A673 (cell line): ENCODE results near the gene PRPF40B. TPM values are rescaled to one million over a fixed set of nuclear protein-coding genes. Genes with fewer than 3 reads are reported as not detected.

Source experiments
- BruUV-seq: library from RNA; stranded (reverse); fragments of 400-500 nt; replicated peaks from 2 replicates; lab custom pipeline; 2021; lab: Mats Ljungman, UMichigan
- CTCF ChIA-PET: fragments of 300-600 bp; sonication (Branson Sonifier 250); formaldehyde crosslinking; loops from one replicate; lab custom pipeline; 2022; ENCODE audit warnings: antibody characterized with exemption; lab: Charles Lee
- POLR2A ChIA-PET: fragments of 300-600 bp; sonication (Branson Sonifier 250); formaldehyde crosslinking; loops from one replicate; lab custom pipeline; 2022; ENCODE audit warnings: antibody characterized with exemption; ENCODE audit not compliant: low non-redundant PET; lab: Charles Lee
- DNase-seq: peaks from one replicate; pipeline ENCODE4 v3.0.0-alpha.2; 2015; ENCODE audit warnings: low spot score
- H3K27ac ChIP-seq: fragments of 200-600 bp; sonication (generic); 2 replicates; pipeline ENCODE4 v1.5.1; 2016; ENCODE audit warnings: mixed run types, low read depth, mild to moderate bottlenecking, mixed read lengths, antibody characterized with exemption, low read length; ENCODE audit not compliant: poor library complexity, severe bottlenecking
- H3K27me3 ChIP-seq: fragments of 200-600 bp; sonication (generic); replicated peaks from 2 replicates; pipeline ENCODE4 v1.6.1; 2017; ENCODE audit warnings: mixed run types, low read depth, mild to moderate bottlenecking, mixed read lengths, antibody characterized with exemption, low read length; ENCODE audit not compliant: insufficient read depth, poor library complexity
- H3K36me3 ChIP-seq: fragments of 200-600 bp; sonication (generic); 2 replicates; pipeline ENCODE4 v1.6.1; 2016; ENCODE audit warnings: mixed run types, mild to moderate bottlenecking, mixed read lengths, antibody characterized with exemption, low read length; ENCODE audit not compliant: insufficient read depth, poor library complexity, severe bottlenecking
- H3K4me1 ChIP-seq: fragments of 200-600 bp; sonication (generic); 2 replicates; pipeline ENCODE4 v1.6.1; 2017; ENCODE audit warnings: mixed run types, mild to moderate bottlenecking, mixed read lengths, antibody characterized with exemption, low read length; ENCODE audit not compliant: insufficient read depth, poor library complexity, severe bottlenecking
- H3K4me3 ChIP-seq: fragments of 200-600 bp; sonication (generic); 2 replicates; pipeline ENCODE4 v1.5.1; 2016; ENCODE audit warnings: low read depth, mixed run types, mild to moderate bottlenecking, mixed read lengths, low read length; ENCODE audit not compliant: poor library complexity, severe bottlenecking
- H3K9me3 ChIP-seq: fragments of 200-600 bp; sonication (generic); 2 replicates; pipeline ENCODE4 v1.6.1; 2016; ENCODE audit warnings: mixed run types, low read depth, mild to moderate bottlenecking, mixed read lengths, antibody characterized with exemption, low read length; ENCODE audit not compliant: poor library complexity, severe bottlenecking
- CTCF ChIP-seq: fragments of 300-800, 200-600 bp; sonication (generic); conservative IDR thresholded peaks from 2 replicates; pipeline ENCODE4 v1.5.1; 2017; ENCODE audit warnings: low read depth, mild to moderate bottlenecking, antibody characterized with exemption, low read length, moderate library complexity, mixed read lengths
- EZH2 ChIP-seq: fragments of 200-600 bp; sonication (generic); IDR thresholded peaks from 2 replicates; pipeline ENCODE4 v1.6.1; 2017; ENCODE audit warnings: borderline replicate concordance, low read depth, mild to moderate bottlenecking, mixed read lengths, antibody characterized with exemption, low read length; ENCODE audit not compliant: poor library complexity, severe bottlenecking
- intact Hi-C: fragments of 100-400 bp; cut with micrococcal nuclease; formaldehyde crosslinking; loops from one replicate; pipeline ENCODE4 v1.10.0; 2022; ENCODE audit not compliant: unreplicated experiment
- total RNA-seq: library from RNA; stranded (reverse); gene quantifications from 2 replicates; pipeline ENCODE4 v1.2.3, GENCODE V29; 2021

PRPF40B gene
- total RNA-seq, 1 experiment from 2014 or later: 14.0 TPM

GRCh38 chr12:49587174-49587908 lies 36.0 kb upstream of the PRPF40B start:
- CTCF ChIA-PET: no interaction called here
- BruUV-seq: no TSS peak
- H3K4me1 ChIP-seq: peaks cover 4% of the 10 kb centered on the region
- DNase-seq: no peak
- TF ChIP-seq EZH2 (no peak), CTCF (0 out of 2 replicates have a peak, but pooled peaks have one; percentile 13)
- H3K27ac ChIP-seq: no peak overlapping the region
- intact Hi-C loops: no loop called here
- no peak overlapping the region for H3K4me3 ChIP-seq
- H3K27me3 ChIP-seq: no peaks in the 10 kb centered on the region
- no peaks in the 10 kb centered on the region for H3K36me3 ChIP-seq
- no peaks in the 10 kb centered on the region for H3K9me3 ChIP-seq
- POLR2A ChIA-PET: no interaction called here

GRCh38 chr12:49588281-49588680 lies 35.1 kb upstream of the PRPF40B start:
- no peak for DNase-seq

GRCh38 chr12:49588721-49589516 lies 34.4 kb upstream of the PRPF40B start:
- no peaks in the 10 kb centered on the region for H3K36me3 ChIP-seq
- DNase-seq: peak; percentile 14
- TF ChIP-seq EZH2 (no peak), CTCF (no peak)
- ChIA-PET POLR2A (no interaction called here), CTCF (no interaction called here)
- H3K4me3 ChIP-seq: no peak overlapping the region
- H3K27me3 ChIP-seq: no peaks in the 10 kb centered on the region
- no peak overlapping the region for H3K27ac ChIP-seq
- peaks cover 4% of the 10 kb centered on the region for H3K4me1 ChIP-seq
- intact Hi-C loops: no loop called here
- no TSS peak for BruUV-seq
- H3K9me3 ChIP-seq: no peaks in the 10 kb centered on the region

More at GRCh38 chr12:49588281-49588680, 35.1 kb upstream of the PRPF40B start:
- H3K27ac ChIP-seq: no peak overlapping the region
- ChIA-PET CTCF (no interaction called here), POLR2A (no interaction called here)
- BruUV-seq: no TSS peak
- no peaks in the 10 kb centered on the region for H3K9me3 ChIP-seq
- H3K27me3 ChIP-seq: no peaks in the 10 kb centered on the region
- H3K36me3 ChIP-seq: no peaks in the 10 kb centered on the region
- TF ChIP-seq EZH2 (no peak), CTCF (no peak)
- peaks cover 4% of the 10 kb centered on the region for H3K4me1 ChIP-seq
- intact Hi-C loops: no loop called here
- no peak overlapping the region for H3K4me3 ChIP-seq
